ENCODE results near the gene SERPINA3.

DNA sequence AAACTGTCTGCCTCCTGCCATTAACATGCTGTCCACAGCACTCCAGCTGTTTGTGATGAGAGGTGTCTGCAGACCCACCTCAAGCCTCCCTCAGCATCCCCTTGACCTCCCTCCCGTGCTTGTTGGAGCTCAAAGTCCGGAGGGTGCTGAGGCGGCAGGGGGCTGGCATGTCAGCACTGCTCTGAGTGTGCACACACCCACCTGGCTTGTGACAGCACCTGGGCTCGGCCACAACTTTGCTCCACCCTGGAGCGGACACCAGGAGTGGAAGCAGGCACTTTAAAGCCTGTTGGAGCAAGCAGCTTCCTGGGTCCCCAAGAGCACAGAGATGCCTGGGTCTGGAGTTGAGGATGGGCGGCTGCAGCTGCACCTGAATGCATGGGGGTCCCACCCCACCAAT lies 20.9 kb downstream of the SERPINA3 start:
- TF ChIP-seq, protein P1, sequence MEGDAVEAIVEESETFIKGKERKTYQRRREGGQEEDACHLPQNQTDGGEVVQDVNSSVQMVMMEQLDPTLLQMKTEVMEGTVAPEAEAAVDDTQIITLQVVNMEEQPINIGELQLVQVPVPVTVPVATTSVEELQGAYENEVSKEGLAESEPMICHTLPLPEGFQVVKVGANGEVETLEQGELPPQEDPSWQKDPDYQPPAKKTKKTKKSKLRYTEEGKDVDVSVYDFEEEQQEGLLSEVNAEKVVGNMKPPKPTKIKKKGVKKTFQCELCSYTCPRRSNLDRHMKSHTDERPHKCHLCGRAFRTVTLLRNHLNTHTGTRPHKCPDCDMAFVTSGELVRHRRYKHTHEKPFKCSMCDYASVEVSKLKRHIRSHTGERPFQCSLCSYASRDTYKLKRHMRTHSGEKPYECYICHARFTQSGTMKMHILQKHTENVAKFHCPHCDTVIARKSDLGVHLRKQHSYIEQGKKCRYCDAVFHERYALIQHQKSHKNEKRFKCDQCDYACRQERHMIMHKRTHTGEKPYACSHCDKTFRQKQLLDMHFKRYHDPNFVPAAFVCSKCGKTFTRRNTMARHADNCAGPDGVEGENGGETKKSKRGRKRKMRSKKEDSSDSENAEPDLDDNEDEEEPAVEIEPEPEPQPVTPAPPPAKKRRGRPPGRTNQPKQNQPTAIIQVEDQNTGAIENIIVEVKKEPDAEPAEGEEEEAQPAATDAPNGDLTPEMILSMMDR (IDR thresholded peaks at IDR 0.05) = no peak
- no peak for TF ChIP-seq EZH2phosphoT487 (IDR thresholded peaks at IDR 0.05)
- no peak for TF ChIP-seq EZH2 (IDR thresholded peaks at IDR 0.05)
